ENCODE measurements around the gene NSUN6. TPM values are rescaled to one million over a fixed set of nuclear protein-coding genes. Genes with fewer than 3 reads are reported as not detected.
A peak's percentile ranks its signal among the peaks of the same experiment; 100 is the strongest.

NSUN6 gene
- polyA plus RNA-seq, 1 donor (not counting 4 experiments of a cell fraction or from before 2014, with no cell fraction given), result 9.8 TPM

DNA sequence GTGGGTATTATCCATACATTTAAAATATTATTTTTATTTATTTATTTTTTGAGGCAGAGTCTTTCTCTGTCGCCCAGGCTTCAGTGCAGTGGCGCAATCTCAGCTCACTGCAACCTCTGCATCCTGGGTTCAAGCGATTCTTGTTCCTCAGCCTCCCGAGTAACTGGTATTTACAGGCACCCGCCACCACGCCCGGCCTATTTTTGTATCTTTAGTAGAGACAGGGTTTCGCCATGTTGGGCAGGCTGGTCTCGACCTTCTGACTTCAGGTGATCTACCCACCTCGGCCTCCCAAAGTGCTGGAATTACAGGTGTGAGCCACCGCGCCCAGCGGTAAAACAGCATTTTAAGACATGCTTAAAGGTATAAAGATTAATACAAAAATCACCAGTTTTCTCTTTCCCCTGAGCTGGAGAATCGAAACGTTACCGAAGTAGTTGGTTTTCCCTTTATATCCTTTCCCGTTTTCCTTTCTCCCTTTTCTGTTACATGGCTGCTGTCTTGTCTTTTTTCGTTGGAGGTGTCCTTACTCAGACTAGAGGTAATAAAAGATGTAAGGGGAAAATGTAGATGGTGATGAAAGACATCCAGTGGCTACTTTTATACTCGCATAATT, 9.5 kb upstream of the NSUN6 start:
- Histone ChIP-seq H3K9ac (ENCODE audit: control insufficient read depth, extremely low read depth, insufficient read depth, low read length) (peak overlapping the region; percentile 99), H3K27me3 (ENCODE audit: control insufficient read depth, extremely low read depth, insufficient read depth, low read length) (no peaks in the 10 kb centered on the region), H3K36me3 (ENCODE audit: control insufficient read depth in 2 of 2, extremely low read depth in 1 of 2, insufficient read depth in 2 of 2, low read length in 2 of 2) (peaks cover 0 to 6% of the 10 kb centered on the region in 2 experiments), H3K9me1 (ENCODE audit: control insufficient read depth, extremely low read depth, insufficient read depth, low read length) (no peaks in the 10 kb centered on the region), H3K4me1 (ENCODE audit: control insufficient read depth, extremely low read depth, insufficient read depth, low read length) (peaks cover 20% of the 10 kb centered on the region), H4K20me1 (ENCODE audit: control insufficient read depth, extremely low read depth, insufficient read depth, low read length) (no peaks in the 10 kb centered on the region), H3K27ac (ENCODE audit: control insufficient read depth, insufficient read depth, low read length) (peak overlapping the region; percentile 90), H3K4me3 (ENCODE audit: control insufficient read depth in 2 of 3, extremely low read depth in 1 of 3, insufficient read depth in 2 of 3, low read depth in 1 of 3, low read length in 3 of 3) (peak overlapping the region; percentile 60 to 81 (median 61)), H2AFZ (ENCODE audit: control insufficient read depth, low read length) (no peak overlapping the region), H3K79me2 (ENCODE audit: control insufficient read depth, insufficient read depth, low read length) (peaks cover 64% of the 10 kb centered on the region), H3K4me2 (ENCODE audit: control insufficient read depth, extremely low read depth, insufficient read depth, low read depth, low read length) (peak overlapping the region; percentile 63), H3K9me3 (ENCODE audit: control insufficient read depth, low read depth, low read length) (no peaks in the 10 kb centered on the region)
- FAIRE-seq (no peak), DNase-seq (ENCODE audit: low read depth, low spot score) (no peak)
- TF ChIP-seq EZH2 (IDR thresholded peaks at IDR 0.05; ENCODE audit: low read length) (no peak), CTCF (optimal IDR thresholded peaks at IDR 0.05 in 1 of 3, IDR thresholded peaks at IDR 0.05 in 1 of 3, conservative IDR thresholded peaks at IDR 0.05 in 1 of 3; ENCODE audit: extremely low read depth in 1 of 3, insufficient read depth in 2 of 3, low read length in 3 of 3) (no peak)
- dilution Hi-C loops (cut with MboI; ENCODE audit: extremely low pct_ligation_motif_present, low sequenced_read_pairs), result no loop called here

DNA sequence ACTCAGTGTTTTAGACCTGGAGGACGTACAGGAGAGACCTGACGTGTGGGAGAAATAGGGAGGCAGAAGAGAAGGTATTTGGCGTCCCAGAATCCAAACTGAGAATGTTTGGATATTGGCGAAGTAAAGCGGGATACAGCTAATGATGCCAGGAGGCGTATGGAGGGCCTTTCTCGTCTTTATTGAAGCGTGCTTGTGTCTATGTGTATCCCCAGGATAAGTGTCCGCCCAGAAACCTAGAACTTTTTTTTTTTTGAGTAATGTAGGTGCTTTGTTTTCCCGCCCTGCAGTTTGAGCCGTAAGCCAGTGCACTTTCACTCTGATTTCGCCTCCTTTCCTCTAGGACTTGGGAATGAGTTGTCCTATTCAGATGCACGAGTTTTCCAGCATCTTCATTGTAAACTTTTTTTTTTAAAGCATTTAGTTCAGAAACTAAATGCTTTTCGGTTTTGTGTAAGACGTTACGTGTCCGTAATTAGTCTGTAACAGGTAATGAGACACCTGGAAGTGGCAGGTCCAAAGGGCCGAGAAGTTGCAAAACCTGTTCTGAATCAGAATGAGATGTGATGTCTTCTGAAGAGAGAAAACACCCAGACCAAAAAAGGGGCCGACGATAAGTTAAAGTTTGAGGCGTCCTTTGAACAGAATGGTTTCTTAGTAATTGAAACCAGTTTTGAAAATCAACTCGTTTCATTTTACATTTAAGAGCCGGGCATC, 8.6 kb upstream of the NSUN6 start:
- dilution Hi-C loops (cut with MboI; ENCODE audit: extremely low pct_ligation_motif_present, low sequenced_read_pairs), result no loop called here
- H2AFZ ChIP-seq (ENCODE audit: control insufficient read depth, low read length), result peak overlapping the region; percentile 78
- DNase-seq (ENCODE audit: low read depth, low spot score), result no peak

More for the DNA sequence above, 8.6 kb upstream of the NSUN6 start:
- Histone ChIP-seq H3K4me3 (ENCODE audit: control insufficient read depth in 2 of 3, extremely low read depth in 1 of 3, insufficient read depth in 2 of 3, low read depth in 1 of 3, low read length in 3 of 3) (peak overlapping the region; percentile 60 to 81 (median 61)), H3K4me2 (ENCODE audit: control insufficient read depth, extremely low read depth, insufficient read depth, low read depth, low read length) (peak overlapping the region; percentile 63), H3K79me2 (ENCODE audit: control insufficient read depth, insufficient read depth, low read length) (peaks cover 57% of the 10 kb centered on the region), H3K9ac (ENCODE audit: control insufficient read depth, extremely low read depth, insufficient read depth, low read length) (peak overlapping the region; percentile 99), H3K27me3 (ENCODE audit: control insufficient read depth, extremely low read depth, insufficient read depth, low read length) (no peaks in the 10 kb centered on the region), H3K27ac (ENCODE audit: control insufficient read depth, insufficient read depth, low read length) (peak overlapping the region; percentile 90), H4K20me1 (ENCODE audit: control insufficient read depth, extremely low read depth, insufficient read depth, low read length) (no peaks in the 10 kb centered on the region), H3K36me3 (ENCODE audit: control insufficient read depth in 2 of 2, extremely low read depth in 1 of 2, insufficient read depth in 2 of 2, low read length in 2 of 2) (peaks cover 0 to 6% of the 10 kb centered on the region in 2 experiments), H3K4me1 (ENCODE audit: control insufficient read depth, extremely low read depth, insufficient read depth, low read length) (peaks cover 16% of the 10 kb centered on the region), H3K9me3 (ENCODE audit: control insufficient read depth, low read depth, low read length) (no peaks in the 10 kb centered on the region), H3K9me1 (ENCODE audit: control insufficient read depth, extremely low read depth, insufficient read depth, low read length) (no peaks in the 10 kb centered on the region)
- TF ChIP-seq EZH2 (IDR thresholded peaks at IDR 0.05; ENCODE audit: low read length) (no peak), CTCF (optimal IDR thresholded peaks at IDR 0.05 in 1 of 3, IDR thresholded peaks at IDR 0.05 in 1 of 3, conservative IDR thresholded peaks at IDR 0.05 in 1 of 3; ENCODE audit: extremely low read depth in 1 of 3, insufficient read depth in 2 of 3, low read length in 3 of 3) (no peak)
- FAIRE-seq, result peak; percentile 59
